Measurements from ENCODE around the gene COL21A1.
A peak's percentile ranks its signal among the peaks of the same experiment; 100 is the strongest.
"Not testable (repeated sequence)": the region's sequence is repeated elsewhere in the genome, so short reads cannot be mapped to it uniquely, and the experiment has no call there.

COL21A1 gene

DNA sequence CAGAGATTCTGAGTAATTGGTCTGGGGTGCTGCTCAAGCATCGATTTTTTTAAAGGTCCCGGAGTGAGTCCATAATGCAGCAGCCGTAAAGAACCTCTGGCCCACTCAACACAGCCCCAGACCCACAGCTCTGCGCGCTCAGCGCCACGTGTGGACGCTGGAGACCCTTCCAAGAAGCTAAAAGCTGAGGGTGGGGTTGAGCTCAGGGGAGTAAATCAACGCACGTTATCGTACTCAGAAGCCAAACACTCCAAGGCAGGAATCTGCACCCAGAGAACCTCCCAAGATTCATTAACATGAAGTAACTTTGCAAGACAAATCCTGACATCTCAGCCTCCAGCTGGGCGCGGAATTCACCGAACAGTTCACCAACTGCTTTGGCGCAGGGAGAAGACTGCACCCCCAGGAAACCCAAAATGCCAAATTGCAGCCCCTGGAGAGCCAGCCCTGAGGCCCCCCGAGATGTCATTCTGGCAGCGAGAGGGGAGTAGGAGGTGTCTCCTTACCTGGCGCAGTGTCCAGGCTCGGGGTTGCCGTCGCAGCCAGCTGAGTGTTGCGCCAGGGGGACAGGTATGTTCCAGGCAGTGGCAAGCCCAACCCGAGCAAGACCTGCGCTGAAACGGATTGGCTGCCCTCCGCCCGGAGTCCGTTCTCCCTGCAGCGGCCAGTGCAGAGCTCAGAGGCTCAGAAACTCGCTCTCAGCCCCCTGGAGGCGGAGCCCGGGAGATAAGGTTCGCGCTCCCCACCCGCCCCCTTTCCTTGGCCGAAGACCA, at the start of gene COL21A1:
Gene COL21A1 (minus strand): TSS at position 700 of the 773 bp plus-strand sequence. CDS start 64,962 bp downstream, outside the sequence.
- no peak for FAIRE-seq

DNA sequence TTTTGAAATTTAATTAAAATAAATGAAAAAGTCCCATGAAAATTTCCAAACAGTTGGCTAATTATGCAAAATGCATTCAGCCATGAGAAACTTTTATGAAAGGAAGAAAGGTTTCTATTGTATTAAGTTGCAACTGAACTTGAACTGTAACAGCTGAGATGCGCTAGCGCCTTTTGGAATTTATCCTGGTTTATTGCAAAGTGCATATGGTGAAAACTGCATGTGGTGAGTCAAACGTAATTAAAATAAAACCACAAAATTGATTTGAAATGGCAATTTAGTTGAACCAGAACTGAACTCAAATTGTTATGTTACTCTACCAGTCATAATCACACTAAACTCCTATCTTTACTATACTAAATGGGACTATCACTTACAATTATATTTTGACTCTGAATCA, 46.4 kb upstream of the COL21A1 start:
- no peak for FAIRE-seq

DNA sequence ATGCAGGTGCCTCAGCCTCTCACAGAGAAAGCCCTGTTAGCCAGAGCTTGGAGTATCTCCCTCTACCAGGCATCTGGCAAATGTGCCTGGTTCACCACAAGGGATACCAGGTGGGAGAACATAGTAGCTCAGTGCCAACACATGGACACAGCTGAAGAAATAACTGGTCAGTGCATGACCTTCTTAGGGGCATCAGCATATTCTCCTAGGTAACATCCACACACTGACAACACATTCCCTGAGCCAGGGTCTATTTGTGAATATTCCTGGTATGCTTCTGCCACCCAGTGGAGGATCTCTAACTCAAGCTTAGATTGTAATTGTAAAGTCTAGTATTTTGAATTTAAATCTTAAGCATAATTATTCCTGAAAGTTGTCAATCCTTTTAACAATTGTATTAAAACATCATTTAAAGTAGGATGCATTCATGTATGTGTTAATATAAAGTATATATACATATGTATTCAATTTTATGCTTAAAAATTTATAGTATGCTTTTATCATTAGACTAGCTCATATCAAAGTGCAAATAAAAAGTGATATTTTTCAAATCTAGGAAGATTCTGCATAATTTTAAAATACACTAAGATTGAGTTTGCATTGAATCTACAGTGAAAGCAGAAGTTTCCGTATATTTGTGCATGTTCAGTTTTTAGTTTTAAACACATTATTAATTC, 45.3 kb upstream of the COL21A1 start:
- FAIRE-seq: peak; percentile 92

DNA sequence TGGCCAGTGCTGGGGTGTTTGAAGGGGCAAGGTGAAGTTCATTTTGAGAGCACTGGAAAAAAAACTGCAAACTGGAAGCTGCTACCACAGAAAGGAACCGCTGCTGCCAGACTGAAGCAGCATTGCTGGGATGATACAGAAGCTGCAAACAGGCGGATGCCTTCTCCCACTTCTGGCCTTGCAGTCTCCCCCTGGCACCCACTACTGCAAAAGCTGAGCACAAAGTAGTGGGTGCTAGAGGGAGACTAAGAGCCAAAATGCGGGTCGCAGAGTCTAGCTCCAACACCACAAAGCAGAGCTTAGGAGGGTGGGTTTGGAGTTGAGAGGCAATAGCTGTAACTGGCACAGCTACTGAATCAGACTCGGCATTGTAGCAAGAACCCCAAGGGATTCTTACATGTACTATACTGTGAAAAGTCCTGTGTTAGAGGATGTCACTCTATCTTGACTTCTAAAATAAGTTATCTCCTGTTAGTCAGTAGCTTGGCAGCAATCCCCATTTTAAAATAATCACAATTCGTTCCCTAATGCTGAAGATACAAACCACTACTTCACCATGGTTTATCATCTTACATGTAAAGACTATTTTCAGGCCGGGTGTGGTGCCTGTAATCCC, 44.0 kb upstream of the COL21A1 start:
- no peak for FAIRE-seq

GRCh38 chr6:56289721-56290120, 42.3 kb upstream of the COL21A1 start:
- FAIRE-seq: no peak

- no peak for FAIRE-seq
These were observed 41.0 kb upstream of the COL21A1 start for GRCh38 chr6:56288347-56288746.

DNA sequence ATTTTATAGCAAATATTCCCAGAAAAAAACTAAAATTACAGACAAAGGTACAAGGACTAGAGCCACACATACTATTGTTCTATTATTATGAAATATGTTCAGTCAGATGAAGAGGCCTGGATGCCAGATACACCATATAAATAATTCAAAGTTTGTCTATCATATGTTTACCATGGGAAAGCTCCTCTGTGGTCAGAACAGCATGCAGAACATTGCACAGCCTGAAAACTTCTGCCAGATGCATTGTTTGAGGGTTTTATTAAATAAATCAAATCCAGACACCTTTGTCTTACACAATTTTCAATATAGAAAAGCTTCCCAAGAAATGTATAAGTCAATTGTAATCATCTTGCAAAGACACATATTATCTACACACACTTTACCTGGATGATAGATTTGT, 35.0 kb upstream of the COL21A1 start:
- FAIRE-seq: no peak

DNA sequence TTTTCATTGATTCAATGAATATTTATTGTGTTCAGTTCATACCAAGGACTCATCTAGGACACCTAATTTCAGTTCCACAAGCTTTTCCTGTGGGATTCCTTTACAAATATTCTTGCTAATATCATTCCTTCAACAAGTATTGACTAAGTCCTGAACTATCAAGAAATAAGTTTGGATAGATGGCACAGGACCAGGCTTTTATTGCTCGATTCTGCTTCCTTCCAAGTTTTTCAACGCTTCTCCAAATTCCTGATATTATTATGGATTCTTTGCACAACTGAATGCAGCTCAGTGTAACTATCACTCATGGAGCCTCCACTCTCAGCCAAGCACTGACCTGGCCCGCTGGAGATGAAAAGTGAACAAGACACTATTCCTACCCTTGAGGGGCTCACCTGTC, 32.7 kb upstream of the COL21A1 start:
- FAIRE-seq: no peak

- no peak for FAIRE-seq
These were observed 32.1 kb upstream of the COL21A1 start for GRCh38 chr6:56279331-56280080.

GRCh38 chr6:56278171-56278591, 30.8 kb upstream of the COL21A1 start:
- FAIRE-seq: no peak

GRCh38 chr6:56270812-56271441, 23.5 kb upstream of the COL21A1 start:
- FAIRE-seq: no peak

GRCh38 chr6:56268266-56268665, 20.9 kb upstream of the COL21A1 start:
- no peak for FAIRE-seq

DNA sequence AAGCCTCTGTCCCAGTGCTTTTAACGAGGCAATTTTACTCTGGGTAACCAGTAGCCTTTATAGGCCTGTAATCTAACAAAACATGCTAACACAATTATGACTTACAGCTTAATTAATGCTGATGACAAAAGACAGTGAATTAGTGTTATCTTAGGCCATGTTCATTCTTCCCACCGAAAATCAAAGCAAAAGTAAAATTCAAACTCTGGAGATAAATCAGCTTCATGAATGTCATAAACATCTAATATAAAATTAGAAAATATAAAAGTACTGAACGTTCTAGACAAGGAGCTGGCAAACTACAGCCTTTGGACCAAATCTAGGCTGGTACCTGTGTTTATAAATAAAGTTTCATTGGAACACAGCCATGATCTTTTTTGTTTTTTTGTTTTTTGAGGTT, 18.6 kb upstream of the COL21A1 start:
- no peak for FAIRE-seq

GRCh38 chr6:56263596-56264315, 16.4 kb upstream of the COL21A1 start:
- FAIRE-seq: no peak

- not testable (repeated sequence) for FAIRE-seq
These were observed 13.2 kb upstream of the COL21A1 start for GRCh38 chr6:56260593-56260992.

DNA sequence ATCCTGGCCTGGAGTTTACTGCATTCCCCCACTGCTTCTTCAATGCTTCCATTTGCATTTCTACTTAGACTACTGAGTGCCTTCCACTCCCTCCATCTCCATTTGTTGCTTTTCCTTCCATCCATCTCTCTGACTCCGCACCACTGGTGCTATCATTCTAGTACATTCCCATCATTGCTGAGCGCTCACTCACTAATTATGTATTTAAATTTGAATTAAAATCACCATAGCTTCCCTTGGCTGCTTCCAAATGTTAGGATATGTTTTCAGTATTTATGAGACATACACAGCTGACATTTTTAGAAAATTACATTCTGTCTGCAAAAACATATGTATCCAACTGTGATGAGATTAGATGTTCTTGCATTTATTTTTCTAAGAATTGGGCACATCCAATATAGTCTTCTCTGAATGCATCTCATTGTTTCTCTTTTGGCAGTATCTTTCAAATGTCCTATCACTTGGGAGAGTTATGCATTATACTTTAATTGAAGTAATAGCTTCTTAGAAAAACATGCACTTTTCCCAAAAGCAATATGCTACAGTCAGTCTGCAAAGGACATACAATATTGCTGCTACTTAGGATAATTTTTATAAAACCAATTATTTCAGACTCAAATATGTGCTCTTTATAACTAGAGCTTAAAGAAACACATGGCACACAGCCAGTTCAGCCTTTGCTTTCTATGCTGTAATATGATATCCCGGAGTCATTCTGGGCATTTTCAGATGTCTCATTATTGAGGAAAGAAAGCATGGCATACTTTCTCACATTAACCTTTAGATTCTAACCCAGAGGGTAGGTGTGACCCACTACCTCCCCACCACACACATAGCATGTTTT, 12.1 kb upstream of the COL21A1 start:
- no peak for FAIRE-seq

DNA sequence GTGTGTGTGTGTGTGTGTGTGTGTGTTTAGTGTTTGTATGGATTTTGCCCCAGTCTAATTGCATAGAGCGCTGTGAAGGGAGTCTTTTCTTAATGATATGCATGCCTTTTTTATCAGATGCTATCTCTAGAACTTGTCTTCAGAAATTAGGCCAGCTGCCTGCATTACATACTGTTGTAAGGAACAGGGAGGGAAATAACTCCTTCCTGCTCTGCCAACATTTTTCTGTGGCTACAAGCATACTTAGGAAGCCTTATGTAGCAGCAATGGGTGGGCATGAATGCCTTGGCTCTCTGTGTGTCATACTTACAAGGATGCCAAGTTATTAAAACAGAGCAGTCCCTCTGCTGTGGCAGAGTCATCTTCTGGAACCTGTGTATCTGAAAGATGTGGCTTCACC, 8.0 kb upstream of the COL21A1 start:
- FAIRE-seq: no peak

- no peak for FAIRE-seq
These were observed 2.9 kb upstream of the COL21A1 start for GRCh38 chr6:56250266-56250665.

DNA sequence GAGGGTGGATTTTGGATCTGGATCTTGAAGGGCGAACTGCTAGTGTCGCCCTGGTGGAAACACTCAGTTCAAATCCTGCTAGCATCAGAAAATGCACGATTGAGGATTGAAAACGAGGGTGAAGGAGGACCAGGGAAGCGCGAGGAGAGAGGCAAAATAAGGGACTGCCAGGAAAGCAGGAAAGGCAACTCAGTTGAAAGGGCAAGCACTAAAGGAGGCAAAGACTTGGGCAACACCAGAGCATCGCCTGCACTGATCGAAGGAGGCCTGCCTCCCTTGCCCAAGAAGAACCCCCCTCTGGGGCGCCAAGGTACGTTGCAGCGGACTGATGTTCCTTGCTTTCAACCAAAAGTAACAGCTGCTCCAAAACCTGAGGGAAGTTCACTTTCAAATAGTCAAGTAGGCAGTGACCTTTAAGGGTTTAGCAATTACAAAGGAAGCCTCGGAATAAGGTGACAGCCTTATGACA, 308 bp upstream of the COL21A1 start:
- no peak for FAIRE-seq

DNA sequence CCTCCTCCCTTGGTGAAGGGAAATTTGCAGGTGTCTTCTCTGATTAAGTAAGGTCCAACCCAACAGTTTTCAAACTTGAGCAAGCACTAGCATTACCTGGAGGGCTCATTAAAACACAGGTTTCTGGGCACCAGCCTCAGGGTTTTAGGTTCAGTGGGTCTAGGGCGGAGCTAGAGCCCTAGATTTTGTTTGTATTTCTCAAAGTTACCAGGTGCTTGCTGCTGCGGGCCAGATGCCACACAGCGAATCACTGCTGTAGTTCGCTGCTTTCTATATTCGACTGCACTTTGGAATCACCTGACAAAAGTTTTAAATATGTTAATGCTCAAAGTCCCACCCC, 869 bp downstream of the COL21A1 start:
- FAIRE-seq: no peak

DNA sequence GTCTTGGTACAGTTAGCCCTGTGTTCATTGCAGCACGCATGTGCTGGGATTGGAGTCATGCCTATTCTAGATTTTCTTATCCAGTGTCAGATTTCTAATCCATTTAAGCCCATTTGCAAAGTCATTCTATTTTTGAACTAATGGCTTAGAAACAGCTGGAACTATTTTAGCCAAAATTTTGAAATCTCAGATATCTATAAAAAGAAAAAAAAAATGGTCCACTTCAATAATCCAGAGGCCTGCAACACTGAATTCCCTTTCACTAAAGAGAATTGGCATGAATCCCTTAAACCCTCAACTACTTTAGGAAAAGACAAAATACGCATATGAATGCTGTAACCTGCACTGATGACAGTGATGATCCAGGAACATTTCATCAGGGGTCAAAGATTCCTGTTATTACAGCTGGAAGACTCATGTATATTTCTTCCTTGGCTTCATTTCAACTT, 1.5 kb downstream of the COL21A1 start:
- no peak for FAIRE-seq

All from A204.1 (cell line).